Activated T-cell treated with anti-CD3 and anti-CD28 coated beads for 24 hours (primary cell): ENCODE results near the gene PLEKHO1.
"Not testable (repeated sequence)": the region's sequence is repeated elsewhere in the genome, so short reads cannot be mapped to it uniquely, and the experiment has no call there.

ENCODE experiments used
- DNase-seq: peaks from one replicate; pipeline ENCODE4 v3.0.0-alpha.2; 2020; ENCODE audit warnings: low read depth

Gene PLEKHO1

GRCh38 chr1:150173141-150173585, 23.4 kb downstream of the PLEKHO1 start:
- no peak for DNase-seq

DNA sequence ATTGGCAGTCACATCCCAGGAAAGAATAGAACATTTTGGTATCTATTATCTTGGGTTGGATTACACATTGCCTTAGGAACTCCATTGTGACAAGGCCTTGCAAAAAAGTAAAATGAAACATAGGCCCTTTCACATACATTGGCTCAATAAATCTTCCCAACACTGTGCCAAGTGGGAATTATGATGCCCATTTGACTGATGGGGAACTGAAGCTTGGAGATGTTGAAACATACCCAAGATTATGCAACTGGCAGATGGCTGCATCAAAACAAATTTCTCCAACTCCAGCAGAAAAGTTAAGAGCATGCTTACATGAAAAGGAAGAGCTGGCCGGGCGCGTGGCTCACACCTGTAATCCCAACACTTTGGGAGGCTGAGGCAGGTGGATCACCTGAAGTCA, 26.9 kb downstream of the PLEKHO1 start:
- no peak for DNase-seq

GRCh38 chr1:150178548-150178947, 28.8 kb downstream of the PLEKHO1 start:
- no peak for DNase-seq

DNA sequence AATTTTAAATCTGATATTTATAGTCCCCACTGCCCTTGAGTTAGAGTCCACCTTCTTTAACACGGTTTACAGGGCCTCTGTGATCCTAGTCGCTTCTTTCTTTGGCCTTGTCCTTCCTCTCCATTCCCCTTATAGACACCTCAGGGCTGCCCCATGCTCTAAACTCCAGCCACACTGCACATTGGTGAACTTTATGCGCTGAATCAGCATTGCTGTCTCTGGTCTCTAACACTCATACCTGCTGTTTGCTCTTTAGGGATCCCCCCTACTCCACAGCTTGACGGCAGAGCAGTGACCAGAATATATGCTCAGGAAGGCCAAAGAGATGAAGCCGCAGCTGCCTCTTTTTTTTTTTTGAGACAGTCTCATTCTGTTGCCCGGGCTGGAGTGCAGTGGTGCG, 30.2 kb downstream of the PLEKHO1 start:
- DNase-seq: no peak

DNA sequence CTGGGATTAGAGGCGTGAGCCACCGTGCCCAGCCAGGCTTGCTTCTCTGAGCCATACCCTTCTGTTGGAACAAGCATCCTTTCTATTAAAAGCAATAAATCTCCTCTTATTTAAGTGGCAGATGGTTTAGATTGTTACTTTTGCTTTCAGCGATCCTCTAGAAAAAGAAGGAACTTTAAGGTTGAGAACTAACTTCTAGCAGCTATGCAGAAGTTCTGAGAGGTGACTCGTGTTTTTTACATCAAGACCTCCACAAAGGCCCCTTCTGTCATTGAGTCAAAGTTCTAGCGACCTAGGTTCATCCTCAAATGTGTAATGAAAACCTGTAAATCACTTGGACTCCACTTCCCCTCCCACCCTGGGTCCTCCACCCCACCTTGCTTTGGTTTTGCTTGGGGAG, 30.8 kb downstream of the PLEKHO1 start:
- no peak for DNase-seq

- no peak for DNase-seq
Observed at GRCh38 chr1:150182247-150182646, 32.5 kb downstream of the PLEKHO1 start.

DNA sequence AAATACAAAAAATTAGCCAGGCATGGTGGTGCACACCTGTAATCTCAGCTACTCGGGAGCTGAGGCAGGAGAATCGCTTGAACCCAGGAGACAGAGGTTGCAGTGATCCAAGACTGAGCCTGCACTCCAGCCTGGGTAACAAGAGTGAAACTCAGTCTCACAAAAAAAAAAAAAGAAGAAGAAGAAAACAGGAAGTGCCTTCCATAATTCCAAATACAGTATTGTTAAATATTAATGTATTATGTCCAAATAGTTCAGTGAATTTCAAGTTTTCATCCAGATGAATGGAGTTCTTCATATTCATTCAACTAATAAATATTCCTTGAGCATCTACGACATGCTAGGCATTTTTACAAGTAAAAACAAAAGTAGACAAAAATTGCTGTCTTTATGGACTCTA, 33.3 kb downstream of the PLEKHO1 start:
- DNase-seq: no peak

DNA sequence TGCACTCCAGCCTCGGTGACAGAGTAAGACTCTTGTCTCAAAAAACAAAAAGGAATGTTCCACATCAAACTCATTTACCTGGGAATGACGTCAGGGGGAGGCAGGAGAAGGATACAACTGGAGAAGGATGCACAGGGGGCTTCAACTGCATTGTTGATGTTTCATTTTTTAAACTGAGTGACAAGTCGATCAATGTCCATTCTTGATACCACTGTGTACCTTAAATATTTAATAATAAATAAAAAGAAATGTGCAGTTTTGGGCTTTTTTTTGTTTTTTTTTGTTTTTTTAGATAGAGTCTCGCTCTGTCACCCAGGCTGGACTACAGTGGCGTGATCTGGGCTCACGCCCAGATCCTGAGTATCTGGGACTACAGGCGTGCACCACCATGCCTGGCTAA, 35.8 kb downstream of the PLEKHO1 start:
- DNase-seq: no peak

DNA sequence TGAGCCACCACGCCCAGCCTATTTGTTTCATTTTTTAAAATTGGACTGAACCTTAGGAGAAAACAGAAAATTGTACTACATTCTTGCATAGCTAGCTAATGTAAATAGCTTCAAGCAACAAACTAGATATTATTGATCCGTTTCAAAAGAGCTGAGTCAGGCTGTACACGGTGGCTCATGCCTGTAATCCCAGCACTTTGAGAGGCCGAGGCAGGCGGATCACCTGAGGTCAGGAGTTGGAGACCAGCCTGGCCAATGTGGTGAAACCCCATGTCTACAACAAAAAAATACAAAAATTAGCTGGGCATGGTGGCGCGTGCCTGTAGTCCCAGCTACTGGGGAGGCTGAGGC, 36.7 kb downstream of the PLEKHO1 start:
- not testable (repeated sequence) for DNase-seq

DNA sequence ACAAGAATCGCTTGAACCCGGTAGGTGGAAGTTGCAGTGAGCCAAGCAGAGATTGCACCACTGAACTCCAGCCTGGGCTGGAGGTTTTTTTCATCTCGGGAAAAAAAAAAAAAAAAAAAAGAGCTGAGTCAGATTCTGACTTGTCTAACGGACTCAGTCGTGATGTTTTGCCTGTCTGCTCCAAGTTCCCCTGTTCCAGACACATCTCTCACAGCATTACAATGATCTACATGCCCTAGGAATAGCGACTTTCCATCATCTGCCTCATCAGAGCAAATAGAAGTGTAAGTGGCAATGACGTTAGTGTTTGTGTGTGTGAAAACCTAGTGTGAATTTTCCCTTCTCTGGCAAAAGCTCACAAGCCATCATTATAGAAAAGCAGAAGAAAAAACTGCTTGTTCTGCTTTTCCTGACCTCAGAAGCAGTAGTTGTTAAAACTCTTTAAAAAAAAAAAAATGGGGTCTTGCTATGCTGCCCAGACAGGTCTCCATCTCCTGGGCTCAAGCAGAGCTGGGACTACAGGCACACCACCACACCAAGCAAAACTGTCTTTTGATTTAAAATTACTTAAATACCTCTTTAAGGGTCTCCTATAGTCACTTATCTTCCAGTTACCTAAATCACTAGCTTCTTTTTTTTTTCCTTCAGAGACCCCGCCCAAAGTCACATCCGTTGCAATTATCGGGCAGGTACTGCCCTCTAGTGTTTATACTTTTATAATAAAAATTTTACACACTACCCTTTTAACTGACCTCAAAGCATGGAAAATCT, 37.3 kb downstream of the PLEKHO1 start:
- no peak for DNase-seq

- no peak for DNase-seq
Observed at GRCh38 chr1:150187560-150187931, 37.8 kb downstream of the PLEKHO1 start.

DNA sequence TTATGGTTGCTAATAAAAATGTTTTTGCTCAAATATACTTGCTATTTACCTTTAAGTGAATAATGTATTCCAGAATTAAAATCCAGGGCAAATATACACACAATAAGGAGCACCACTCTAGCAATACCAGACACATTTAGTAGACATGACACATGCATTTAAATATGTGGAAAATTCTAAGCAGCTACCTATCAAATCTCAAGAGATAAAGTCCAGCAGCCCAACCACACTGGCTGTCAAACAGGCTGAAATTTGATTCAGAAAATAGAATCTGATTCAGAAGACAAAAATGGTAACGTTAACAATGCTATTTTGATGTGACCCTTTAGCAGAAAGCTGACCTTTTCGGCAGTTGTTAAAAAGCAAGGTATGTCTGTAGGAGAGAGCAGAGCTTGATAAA, 42.3 kb downstream of the PLEKHO1 start:
- DNase-seq: no peak

DNA sequence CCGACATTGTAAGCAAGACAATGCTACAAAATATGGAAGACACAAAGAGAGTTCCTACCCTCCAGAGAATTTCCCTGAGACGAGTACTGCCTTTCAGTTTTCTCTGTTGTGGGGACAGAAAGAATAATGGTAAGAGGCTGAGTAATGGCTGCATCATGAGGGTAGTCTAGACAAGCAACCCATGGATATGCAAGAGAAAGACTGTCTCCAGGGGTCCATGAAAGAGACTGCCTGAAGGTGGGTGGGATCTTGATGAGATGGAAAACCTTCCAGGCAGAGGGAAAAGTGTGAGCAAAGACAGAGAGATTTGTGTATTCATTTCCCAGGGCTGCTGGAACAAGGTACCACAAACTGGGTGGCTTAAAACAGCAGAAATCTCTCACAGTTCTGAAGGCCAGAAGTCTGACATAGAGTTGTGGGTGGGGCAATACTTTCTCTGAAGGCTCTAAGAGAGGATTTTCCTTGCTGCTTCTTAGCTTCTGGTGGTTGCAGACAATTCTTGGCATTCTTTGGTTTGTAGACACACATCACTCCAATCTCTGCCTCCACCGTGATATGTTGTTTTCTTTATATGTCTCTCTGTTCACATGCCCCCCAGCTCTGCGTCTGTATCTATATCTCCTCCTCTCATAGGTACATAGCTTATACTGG, 44.8 kb downstream of the PLEKHO1 start:
- no peak for DNase-seq

DNA sequence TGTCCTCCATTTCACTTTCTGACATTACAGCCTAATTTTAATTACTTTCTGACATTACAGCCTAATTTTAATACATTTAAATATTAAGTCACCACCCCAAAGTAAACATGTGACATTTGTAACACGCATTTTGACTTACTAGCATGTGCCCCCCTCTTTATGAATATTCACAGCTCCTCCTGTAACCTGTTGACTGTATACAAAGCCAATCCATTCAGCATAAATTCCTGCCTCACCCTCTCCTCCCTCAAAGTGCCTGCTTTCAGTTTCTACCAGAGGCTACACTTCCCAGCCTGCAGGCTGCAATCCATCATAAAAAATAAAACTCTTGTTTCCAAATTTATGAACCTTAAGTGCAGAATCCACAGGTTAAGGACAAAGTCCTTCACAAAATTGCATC, 46.7 kb downstream of the PLEKHO1 start:
- no peak for DNase-seq

- no peak for DNase-seq
Observed at GRCh38 chr1:150207281-150207971, 57.7 kb downstream of the PLEKHO1 start.

- DNase-seq: not testable (repeated sequence)
Observed at GRCh38 chr1:150208460-150208859, 58.7 kb downstream of the PLEKHO1 start.
